Aorta (tissue), 5 donors: ENCODE measurements around the gene SV2C. TPM values are rescaled to one million over a fixed set of nuclear protein-coding genes. Genes with fewer than 3 reads are reported as not detected.

ENCODE experiments used
- ATAC-seq: fragments of 200-7000 bp; cut with Tn5 transposase; one replicate; pipeline ENCODE4 v1.9.1; 2022; ENCODE audit warnings: moderate library complexity; ENCODE audit not compliant: low FRiP score
- DNase-seq, 2 donors: peaks; one replicate each; pipeline ENCODE4 v3.0.0-alpha.2; 2020
- H3K27ac ChIP-seq, 2 donors: one replicate each; pipeline ENCODE4 v1.5.1; 2013; ENCODE audit warnings: low read length in 2 of 2, mild to moderate bottlenecking in 2 of 2, moderate library complexity in 2 of 2, control low read depth in 1 of 2, inconsistent platforms in 1 of 2, low read depth in 1 of 2
- H3K27me3 ChIP-seq, 2 donors: one replicate each; pipeline ENCODE4 v1.6.1; 2013; ENCODE audit warnings: control low read depth in 1 of 2, low read length in 1 of 2, mild to moderate bottlenecking in 1 of 2, moderate library complexity in 1 of 2; ENCODE audit not compliant: insufficient read depth in 2 of 2, control insufficient read depth in 1 of 2
- H3K36me3 ChIP-seq, 2 donors: one replicate each; pipeline ENCODE4 v1.6.1; 2013; ENCODE audit warnings: control low read depth in 1 of 2, low read length in 1 of 2, mild to moderate bottlenecking in 1 of 2; ENCODE audit not compliant: insufficient read depth in 2 of 2, control insufficient read depth in 1 of 2
- H3K4me1 ChIP-seq, 2 donors: one replicate each; pipeline ENCODE4 v1.6.1; 2013; ENCODE audit warnings: low read length in 2 of 2, control low read depth in 1 of 2, mild to moderate bottlenecking in 1 of 2, moderate library complexity in 1 of 2; ENCODE audit not compliant: insufficient read depth in 2 of 2, control insufficient read depth in 1 of 2
- H3K4me3 ChIP-seq, 2 donors: one replicate each; pipeline ENCODE4 v1.5.1; 2013; ENCODE audit warnings: low read length in 2 of 2, control low read depth in 1 of 2, mild to moderate bottlenecking in 1 of 2
- H3K9me3 ChIP-seq: one replicate; pipeline ENCODE4 v1.6.1; 2013; ENCODE audit warnings: mild to moderate bottlenecking, low read length; ENCODE audit not compliant: control insufficient read depth
- WGBS, 2 donors: extraction: QIAGEN DNeasy Blood & Tissue Kit; methylation state at CpG; one replicate each; pipeline ENCODE4 v1.1.7; 2013; 5-methylcytosine and 5-hydroxymethylcytosine counted together
- intact Hi-C, 2 donors: fragments of 100-400 bp; cut with DNase I; formaldehyde crosslinking; loops; one replicate each; pipeline versions ENCODE4 v1.14.2 to v1.15.0; 2022
- polyA plus RNA-seq, 2 donors: library from polyadenylated mRNA; stranded (reverse); fragments of 200-250 nt; gene quantifications; one replicate each; pipeline ENCODE4 v1.2.3, GENCODE V29; 2013
- total RNA-seq, 2 donors: library from RNA; stranded (reverse); fragmentation: NEBNext Ultra II Directional; extraction: Animal tissue kit (Norgen Biotek cat#: 25700); gene quantifications; one replicate each; pipeline ENCODE4 v1.2.1, GENCODE V29; 2021
- donor health status: healthy with polysubstance abuse.
- donor health status: Bipolar disorder and iron deficiency.
- donor health status: DM: no; HTN: no; CAD: no.
- donor health status: DM: no; HTN: no; CAD: no.
- donor health status: DM: yes; HTN: yes; CAD: no.

The SV2C gene
- total and polyA plus RNA-seq, 4 donors = 0.33 TPM; not detected in 3

DNA sequence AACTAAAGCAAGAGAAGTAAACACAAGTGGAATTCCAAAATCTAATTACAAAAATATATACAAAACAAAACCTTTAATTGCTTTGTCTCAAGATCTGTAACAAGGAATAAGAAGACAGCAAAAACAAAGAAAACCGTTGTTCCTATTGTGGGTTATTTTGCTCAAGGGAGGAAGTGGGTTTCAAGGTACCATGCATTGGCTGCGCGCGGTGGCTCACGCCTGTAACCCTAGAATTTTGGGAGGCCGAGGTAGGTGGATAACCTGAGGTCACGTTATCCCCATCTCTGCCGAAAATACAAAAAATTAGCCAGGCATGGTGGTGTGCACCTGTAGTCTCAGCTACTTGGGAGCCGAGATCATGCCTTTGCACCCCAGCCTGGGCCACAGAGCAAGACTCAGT, 307.8 kb downstream of the SV2C start:
- H3K27ac ChIP-seq = no peak overlapping the region
- WGBS, 2 donors = 96% methylated on average over 9 of the region's 9 CpGs
- no peak overlapping the region for H3K4me3 ChIP-seq
- no peaks in the 10 kb centered on the region for H3K27me3 ChIP-seq
- H3K9me3 ChIP-seq = no peaks in the 10 kb centered on the region
- no peaks in the 10 kb centered on the region for H3K36me3 ChIP-seq
- no peaks in the 10 kb centered on the region for H3K4me1 ChIP-seq
- DNase-seq (no peak), ATAC-seq (no peak)
- intact Hi-C loops = no loop called here

DNA sequence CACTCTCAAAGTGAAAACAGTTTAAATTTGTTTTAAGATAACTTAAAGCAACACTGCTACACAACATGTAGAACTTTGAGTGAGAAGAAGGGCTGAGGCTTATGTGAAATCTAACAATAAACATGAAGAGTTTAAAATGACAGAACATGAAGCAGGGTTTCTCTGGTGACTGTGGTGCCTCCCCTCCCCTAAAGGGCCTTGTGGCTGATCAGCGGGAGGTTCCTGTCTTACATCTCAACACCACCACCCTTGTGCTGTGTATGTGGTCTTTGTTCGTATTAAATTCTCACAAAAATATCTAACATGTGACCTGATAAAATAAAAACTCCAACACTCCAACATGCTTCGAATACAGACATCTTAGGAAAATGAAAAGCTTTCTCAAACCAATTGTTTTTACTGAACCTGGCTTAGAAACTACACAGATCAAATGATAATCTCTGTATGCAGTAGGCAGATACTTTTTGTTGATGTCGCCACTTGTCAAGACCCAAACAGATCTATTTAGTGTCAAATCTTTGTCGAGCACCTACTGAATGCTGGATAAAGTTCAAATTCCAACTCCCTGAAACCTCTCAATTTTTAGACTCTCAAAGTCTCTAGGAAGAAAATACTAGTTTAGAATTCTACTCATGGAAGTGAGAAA, 310.0 kb downstream of the SV2C start:
- H3K27ac ChIP-seq = no peak overlapping the region
- 81 to 83% methylated on average over 5 of the region's 5 CpGs for WGBS, 2 donors
- H3K4me3 ChIP-seq = no peak overlapping the region
- no peaks in the 10 kb centered on the region for H3K4me1 ChIP-seq
- intact Hi-C loops = no loop called here
- no peaks in the 10 kb centered on the region for H3K36me3 ChIP-seq
- H3K27me3 ChIP-seq = no peaks in the 10 kb centered on the region
- no peak for ATAC-seq
- DNase-seq = no peak
- H3K9me3 ChIP-seq = no peaks in the 10 kb centered on the region

DNA sequence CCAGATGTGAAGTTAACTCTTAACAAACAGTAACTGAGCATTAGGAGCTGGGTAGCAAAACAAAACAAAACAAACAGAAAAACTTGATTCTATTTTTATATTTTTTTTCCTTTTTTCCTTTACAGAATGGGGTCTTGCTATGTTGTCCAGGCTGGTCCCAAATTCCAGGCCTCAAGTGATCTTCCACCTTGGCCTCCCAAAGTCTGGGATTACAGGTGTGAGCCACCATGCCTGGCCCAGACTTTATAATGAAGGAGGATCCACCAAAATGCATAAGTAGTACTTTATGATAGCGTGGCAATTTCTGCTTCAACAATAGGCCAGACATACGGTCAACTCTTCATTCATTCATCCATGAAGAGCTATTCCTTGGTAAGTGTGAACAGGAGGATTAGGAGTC, 314.0 kb downstream of the SV2C start:
- Histone ChIP-seq H3K4me3 (no peak overlapping the region), H3K36me3 (no peaks in the 10 kb centered on the region), H3K4me1 (no peaks in the 10 kb centered on the region), H3K27me3 (no peaks in the 10 kb centered on the region), H3K27ac (no peak overlapping the region), H3K9me3 (no peaks in the 10 kb centered on the region)
- WGBS, 2 donors = 91 to 95% methylated on average over 2 of the region's 2 CpGs
- DNase-seq = no peak
- ATAC-seq = no peak
- intact Hi-C loops = no loop called here

DNA sequence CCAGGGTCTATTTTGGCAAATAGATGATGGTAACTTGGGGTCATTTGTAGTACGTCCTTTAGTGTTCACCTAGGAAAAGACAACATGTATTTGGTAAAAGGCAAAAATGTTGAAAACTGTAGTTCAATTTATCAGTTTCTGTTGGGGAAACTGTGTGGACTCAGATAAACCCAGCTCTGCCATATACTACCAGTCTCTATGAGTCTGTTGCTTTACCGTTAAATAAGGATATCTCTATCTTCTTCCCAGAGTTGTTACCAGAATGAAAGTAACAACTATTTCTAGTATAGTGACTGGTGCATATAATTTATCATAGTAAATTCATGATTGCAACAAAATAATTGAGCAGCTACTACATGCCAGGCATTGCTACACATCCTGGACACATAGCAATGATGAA, 316.1 kb downstream of the SV2C start:
- no peak for DNase-seq
- Histone ChIP-seq H3K4me3 (no peak overlapping the region), H3K27ac (no peak overlapping the region), H3K27me3 (no peaks in the 10 kb centered on the region), H3K36me3 (no peaks in the 10 kb centered on the region), H3K4me1 (no peaks in the 10 kb centered on the region), H3K9me3 (no peaks in the 10 kb centered on the region)
- intact Hi-C loops = no loop called here
- no peak for ATAC-seq
- 89% methylated on average over 2 of the region's 2 CpGs for WGBS, 2 donors

DNA sequence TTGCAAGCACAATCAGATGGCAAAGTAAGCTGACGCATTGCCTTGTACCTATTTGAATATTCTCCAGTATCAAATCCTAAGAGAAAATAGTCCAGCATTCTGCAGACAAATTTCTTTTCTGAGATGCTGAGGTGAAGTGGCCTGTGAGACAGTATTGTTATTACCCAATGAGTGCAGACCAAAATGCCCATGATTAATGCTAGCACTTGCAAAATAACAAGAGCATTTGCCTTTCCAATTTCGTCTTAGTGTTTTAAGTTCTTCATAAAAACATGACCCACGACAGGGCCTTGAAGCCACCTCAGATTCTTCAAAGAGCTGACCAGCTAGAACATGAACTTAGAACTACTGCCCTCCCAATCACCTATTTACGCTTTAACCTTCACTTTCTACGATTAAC, 317.3 kb downstream of the SV2C start:
- H3K36me3 ChIP-seq = no peaks in the 10 kb centered on the region
- H3K9me3 ChIP-seq = no peaks in the 10 kb centered on the region
- H3K4me1 ChIP-seq = no peaks in the 10 kb centered on the region
- 68 to 82% methylated on average over 5 of the region's 5 CpGs for WGBS, 2 donors
- ATAC-seq (no peak), DNase-seq (no peak)
- no peaks in the 10 kb centered on the region for H3K27me3 ChIP-seq
- H3K27ac ChIP-seq = no peak overlapping the region
- intact Hi-C loops = no loop called here
- H3K4me3 ChIP-seq = no peak overlapping the region

DNA sequence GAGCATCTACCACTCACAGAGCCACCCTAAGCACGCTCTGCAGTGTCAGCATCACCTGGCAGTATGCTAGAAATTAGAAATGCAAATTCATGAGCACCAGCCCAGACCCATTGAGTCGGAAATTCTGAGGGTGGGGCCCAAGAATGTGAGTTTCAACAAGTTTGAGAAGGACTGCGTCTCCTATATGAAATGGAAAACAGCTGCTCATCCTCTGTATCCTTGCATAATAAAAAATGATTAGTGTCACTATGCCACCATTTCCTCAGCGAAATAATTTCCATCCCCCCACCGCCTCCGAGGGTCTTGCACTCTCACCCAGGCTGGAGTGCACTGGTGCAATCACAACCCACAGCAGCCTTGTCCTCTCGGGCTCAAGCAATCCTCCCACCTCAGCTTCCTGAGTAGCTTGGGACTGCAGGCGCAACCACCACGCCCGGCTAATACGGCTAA, 318.6 kb downstream of the SV2C start:
- DNase-seq (no peak), ATAC-seq (no peak)
- no peaks in the 10 kb centered on the region for H3K9me3 ChIP-seq
- intact Hi-C loops = no loop called here
- H3K27ac ChIP-seq = no peak overlapping the region
- no peaks in the 10 kb centered on the region for H3K27me3 ChIP-seq
- no peaks in the 10 kb centered on the region for H3K4me1 ChIP-seq
- 26 to 36% methylated on average over 11 of the region's 11 CpGs for WGBS, 2 donors
- H3K36me3 ChIP-seq = no peaks in the 10 kb centered on the region
- H3K4me3 ChIP-seq = no peak overlapping the region

DNA sequence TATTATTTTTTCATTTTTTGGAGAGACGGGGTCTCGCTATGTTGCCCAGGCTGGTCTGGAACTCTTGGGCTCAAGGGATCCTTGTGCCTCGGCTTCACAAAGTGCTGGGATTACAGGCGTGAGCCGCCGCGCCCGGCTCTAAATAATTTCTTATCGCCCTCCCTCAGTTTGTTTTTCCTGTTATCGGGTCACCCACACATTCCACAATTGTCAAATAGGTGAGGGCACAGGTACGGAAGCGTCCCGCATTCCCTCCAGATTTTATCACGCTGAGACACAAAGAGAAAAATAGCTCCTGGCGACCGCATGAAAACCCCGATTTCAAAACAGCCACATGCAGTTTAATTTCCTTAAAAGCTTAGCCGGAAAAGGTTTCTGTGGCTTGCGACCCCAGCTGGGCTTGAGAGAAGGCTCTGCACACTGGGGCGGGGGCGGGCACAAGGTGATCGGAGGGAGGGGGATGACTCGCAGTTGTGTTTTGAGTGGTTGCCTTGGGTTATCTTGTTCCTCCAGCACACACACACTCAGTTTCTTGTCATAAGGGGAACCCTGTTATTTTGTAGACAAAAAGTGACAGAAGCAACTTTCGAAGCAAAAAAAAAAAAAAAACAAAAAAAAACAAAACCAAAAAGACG, 319.2 kb downstream of the SV2C start:
- peak in 1 of 2 donors; percentile 64 for DNase-seq
- intact Hi-C loops = no loop called here
- peak; percentile 65 for ATAC-seq
- H3K27me3 ChIP-seq = no peaks in the 10 kb centered on the region
- no peaks in the 10 kb centered on the region for H3K9me3 ChIP-seq
- no peak overlapping the region for H3K27ac ChIP-seq
- H3K36me3 ChIP-seq = no peaks in the 10 kb centered on the region
- H3K4me3 ChIP-seq = peak overlapping the region; percentile 38 to 84
- no peaks in the 10 kb centered on the region for H3K4me1 ChIP-seq
- 1 to 2% methylated on average over 25 of the region's 25 CpGs for WGBS, 2 donors

DNA sequence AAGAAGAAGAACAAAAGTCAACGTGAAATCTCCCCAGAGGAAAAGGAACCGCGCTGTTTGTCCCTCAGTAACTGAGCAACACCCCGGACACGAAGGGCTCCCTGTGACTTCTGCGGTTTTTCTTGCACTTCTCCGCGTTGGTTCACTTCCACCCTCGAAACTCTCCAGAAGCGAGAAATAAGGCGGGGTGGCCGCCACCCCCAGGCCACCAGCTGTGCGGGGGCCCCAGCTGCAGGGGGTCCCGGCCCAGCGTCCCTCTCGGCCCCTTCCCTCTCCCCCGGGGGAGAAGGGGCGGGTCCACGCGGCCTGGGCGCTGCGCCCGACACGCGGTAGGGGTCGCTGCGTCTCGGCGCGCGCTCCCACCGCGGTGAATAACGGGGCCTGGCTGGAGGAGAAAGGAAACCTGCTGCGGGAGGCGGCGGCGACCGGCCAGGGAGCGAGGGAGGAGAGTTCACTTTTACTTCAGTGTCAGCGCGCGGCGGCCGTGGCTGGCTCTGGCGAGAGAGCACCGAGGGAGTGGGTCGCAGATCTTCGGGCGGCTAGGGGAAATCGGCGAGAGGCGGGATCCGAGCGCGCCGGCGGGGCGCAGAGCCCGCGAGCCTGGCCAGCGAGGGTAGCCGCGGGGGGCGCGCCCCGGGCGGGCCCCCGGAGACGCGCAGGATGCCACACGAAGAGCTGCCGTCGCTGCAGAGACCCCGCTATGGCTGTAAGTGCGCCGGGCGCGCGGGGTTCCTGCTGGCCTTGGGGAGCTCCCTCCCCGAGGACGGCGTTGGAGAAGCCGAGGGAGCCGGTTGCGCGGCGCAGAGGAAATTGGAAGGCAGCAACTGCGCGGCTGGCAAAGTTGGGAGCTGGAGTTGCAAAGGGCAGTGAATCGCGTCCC, 319.9 kb downstream of the SV2C start, which contains the start of gene IQGAP2:
Gene IQGAP2 (plus strand): TSS at position 400 of the 880 bp plus-strand sequence. CDS start 261 bp downstream, at position 661.
- DNase-seq (peak; percentile 85 to 88), ATAC-seq (peak; percentile 81)
- intact Hi-C loops = no loop called here
- Histone ChIP-seq H3K36me3 (no peaks in the 10 kb centered on the region), H3K27ac (no peak within 1 kb of the TSS), H3K4me3 (peak within 1 kb of the TSS; percentile 47 to 84), H3K9me3 (no peaks in the 10 kb centered on the region), H3K27me3 (no peaks in the 10 kb centered on the region), H3K4me1 (no peaks in the 10 kb centered on the region)
- WGBS, 2 donors = 0% methylated on average over 85 to 92 of the region's 92 CpGs
